Breast epithelium (tissue), 3 donors: ENCODE results near the gene ABCA8.

Source experiments
- CTCF ChIP-seq, 3 donors: fragments of 450-650 bp; IDR thresholded peaks; one replicate each; pipeline ENCODE4 v1.5.1; 2016 to 2017; ENCODE audit warnings: antibody characterized with exemption in 3 of 3, mild to moderate bottlenecking in 3 of 3, moderate library complexity in 3 of 3
- POLR2A ChIP-seq: fragments of 450-650 bp; IDR thresholded peaks from one replicate; pipeline ENCODE4 v1.6.1; 2016; ENCODE audit warnings: antibody characterized with exemption, mild to moderate bottlenecking, moderate library complexity
- POLR2AphosphoS5 ChIP-seq, 3 donors: sonication (generic); formaldehyde crosslinking; IDR thresholded peaks; one replicate each; pipeline ENCODE4 v1.6.1; 2017; ENCODE audit warnings: antibody characterized with exemption in 3 of 3

- TF ChIP-seq POLR2A (no peak), CTCF (IDR thresholded peaks at IDR 0.05) (no peak), POLR2AphosphoS5 (IDR thresholded peaks at IDR 0.05) (no peak)
These were observed 62.5 kb downstream of the ABCA8 start for GRCh38 chr17:68892658-68893057.
